Bronchial epithelial cell (primary cell): ENCODE results near the gene TIGD1. TPM values are rescaled to one million over a fixed set of nuclear protein-coding genes. Genes with fewer than 3 reads are reported as not detected.

ENCODE experiments used
- DNase-seq: peaks from one replicate; pipeline ENCODE4 v3.0.0-alpha.2; 2010; ENCODE audit warnings: low read depth
- FAIRE-seq: peaks from 2 replicates; lab custom pipeline; 2011; peaks lifted over from hg19 to GRCh38; lab: Jason Lieb, UNC
- H3K27me3 ChIP-seq: 2 replicates; pipeline ENCODE4 v1.5.1; 2011; ENCODE audit warnings: low read length; ENCODE audit not compliant: control insufficient read depth, insufficient read depth
- H3K36me3 ChIP-seq: 2 replicates; pipeline ENCODE4 v1.5.1; 2011; ENCODE audit warnings: low read length; ENCODE audit not compliant: control insufficient read depth, insufficient read depth
- H3K4me3 ChIP-seq: 2 replicates; pipeline ENCODE4 v1.5.1; 2011; ENCODE audit warnings: mild to moderate bottlenecking, low read depth, low read length, control low read depth
- total RNA-seq: library from RNA; depleted of rRNA; stranded (reverse); fragments of >200 nt; gene quantifications from 2 replicates; pipeline ENCODE4 v1.2.1, GENCODE V29; 2014
- TF ChIP-seq, protein P1 (sequence below): IDR thresholded peaks from 2 replicates; pipeline ENCODE4 v1.5.1; 2011; ENCODE audit warnings: mild to moderate bottlenecking, moderate library complexity, low read length, control low read depth, inconsistent platforms; ENCODE audit not compliant: insufficient read depth, severe bottlenecking

TIGD1 gene
- total RNA-seq, 1 donor from 2014 or later: 1.1 TPM

- Histone ChIP-seq H3K36me3 (no peaks in the 10 kb centered on the region), H3K4me3 (no peak overlapping the region), H3K27me3 (no peaks in the 10 kb centered on the region)
- FAIRE-seq: no peak
- no peak for DNase-seq
- TF ChIP-seq, protein P1, sequence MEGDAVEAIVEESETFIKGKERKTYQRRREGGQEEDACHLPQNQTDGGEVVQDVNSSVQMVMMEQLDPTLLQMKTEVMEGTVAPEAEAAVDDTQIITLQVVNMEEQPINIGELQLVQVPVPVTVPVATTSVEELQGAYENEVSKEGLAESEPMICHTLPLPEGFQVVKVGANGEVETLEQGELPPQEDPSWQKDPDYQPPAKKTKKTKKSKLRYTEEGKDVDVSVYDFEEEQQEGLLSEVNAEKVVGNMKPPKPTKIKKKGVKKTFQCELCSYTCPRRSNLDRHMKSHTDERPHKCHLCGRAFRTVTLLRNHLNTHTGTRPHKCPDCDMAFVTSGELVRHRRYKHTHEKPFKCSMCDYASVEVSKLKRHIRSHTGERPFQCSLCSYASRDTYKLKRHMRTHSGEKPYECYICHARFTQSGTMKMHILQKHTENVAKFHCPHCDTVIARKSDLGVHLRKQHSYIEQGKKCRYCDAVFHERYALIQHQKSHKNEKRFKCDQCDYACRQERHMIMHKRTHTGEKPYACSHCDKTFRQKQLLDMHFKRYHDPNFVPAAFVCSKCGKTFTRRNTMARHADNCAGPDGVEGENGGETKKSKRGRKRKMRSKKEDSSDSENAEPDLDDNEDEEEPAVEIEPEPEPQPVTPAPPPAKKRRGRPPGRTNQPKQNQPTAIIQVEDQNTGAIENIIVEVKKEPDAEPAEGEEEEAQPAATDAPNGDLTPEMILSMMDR: no peak
These were observed 31.4 kb upstream of the TIGD1 start for GRCh38 chr2:232581725-232582124.

DNA sequence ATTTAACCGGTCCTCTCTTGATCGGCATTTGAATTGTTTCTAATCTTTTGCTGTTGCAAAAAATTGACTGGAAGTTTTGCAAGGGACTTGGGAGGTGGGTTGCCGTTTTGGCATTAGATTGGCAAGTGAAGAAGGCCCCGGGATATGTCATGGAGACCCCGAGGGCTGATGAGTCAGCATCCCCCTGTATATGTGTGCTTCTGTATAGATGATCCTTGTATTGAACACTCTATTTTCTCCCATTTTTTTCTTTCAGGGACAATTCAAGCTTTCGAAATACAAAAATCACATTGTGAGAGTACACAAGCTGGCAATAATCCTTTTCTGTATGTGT lies 30.3 kb upstream of the TIGD1 start:
- no peaks in the 10 kb centered on the region for H3K36me3 ChIP-seq
- FAIRE-seq (no peak), DNase-seq (no peak)
- no peak overlapping the region for H3K4me3 ChIP-seq
- H3K27me3 ChIP-seq: no peaks in the 10 kb centered on the region
- TF ChIP-seq, protein P1: no peak

DNA sequence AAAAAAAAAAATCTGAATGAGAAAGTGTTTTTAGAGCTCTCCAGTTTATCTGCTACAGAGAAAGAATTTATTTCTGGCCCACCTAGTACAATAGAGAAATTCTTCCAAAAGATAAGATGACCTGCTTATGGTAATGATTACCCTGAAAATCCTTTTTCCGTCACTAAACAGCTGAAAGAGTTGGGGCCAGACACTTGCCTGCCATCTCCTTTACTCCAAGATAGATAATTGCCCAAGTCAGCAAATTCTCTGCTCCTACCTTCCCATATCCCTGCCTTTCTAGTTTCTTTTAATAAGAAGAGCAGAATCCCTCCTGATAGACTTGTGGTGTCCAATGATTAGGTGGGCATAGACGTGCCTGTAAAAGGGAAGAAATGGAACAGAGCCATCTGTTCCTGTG lies 28.3 kb upstream of the TIGD1 start:
- Histone ChIP-seq H3K4me3 (no peak overlapping the region), H3K36me3 (no peaks in the 10 kb centered on the region), H3K27me3 (no peaks in the 10 kb centered on the region)
- no peak for FAIRE-seq
- no peak for DNase-seq
- TF ChIP-seq, protein P1: no peak

GRCh38 chr2:232577841-232578240 lies 27.5 kb upstream of the TIGD1 start:
- TF ChIP-seq, protein P1: no peak
- FAIRE-seq (no peak), DNase-seq (no peak)
- Histone ChIP-seq H3K27me3 (no peaks in the 10 kb centered on the region), H3K4me3 (no peak overlapping the region), H3K36me3 (no peaks in the 10 kb centered on the region)

GRCh38 chr2:232576995-232577394 lies 26.6 kb upstream of the TIGD1 start:
- peak; percentile 24 for DNase-seq
- Histone ChIP-seq H3K4me3 (no peak overlapping the region), H3K36me3 (no peaks in the 10 kb centered on the region), H3K27me3 (no peaks in the 10 kb centered on the region)
- FAIRE-seq: no peak
- TF ChIP-seq, protein P1: no peak

GRCh38 chr2:232575404-232575746 lies 25.0 kb upstream of the TIGD1 start:
- Histone ChIP-seq H3K36me3 (no peaks in the 10 kb centered on the region), H3K4me3 (no peak overlapping the region), H3K27me3 (no peaks in the 10 kb centered on the region)
- TF ChIP-seq, protein P1: no peak
- DNase-seq (no peak), FAIRE-seq (no peak)
